ENCODE data around the gene DTNA. TPM values are rescaled to one million over a fixed set of nuclear protein-coding genes. Genes with fewer than 3 reads are reported as not detected.

The DTNA gene
- total RNA-seq, 1 experiment from 2014 or later, result 9.0 TPM

DNA sequence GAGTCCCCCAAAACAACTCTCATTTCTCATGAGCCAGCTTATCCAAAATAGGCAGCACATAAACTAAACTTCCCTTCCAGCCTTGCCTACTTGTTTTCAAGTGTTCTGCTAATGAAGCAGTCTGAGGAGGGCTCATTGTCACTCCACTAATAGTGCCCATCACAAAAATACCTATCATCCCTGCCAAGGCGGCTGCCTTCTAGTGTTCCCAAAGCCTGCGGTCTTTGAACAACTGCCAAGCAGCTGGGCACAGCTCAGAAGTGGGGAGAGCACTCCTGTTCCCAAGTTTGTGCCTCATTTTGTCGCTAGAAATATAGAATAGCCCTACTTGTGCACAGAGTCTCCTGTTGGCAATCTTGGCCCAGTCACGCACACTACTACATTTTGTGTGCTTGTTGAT lies 50.3 kb downstream of the DTNA start:
- no TSS peak for BruUV-seq (replicated peaks)
- Mint-ChIP-seq H3K27me3 (ENCODE audit: unreplicated experiment) (no peaks in the 10 kb centered on the region), H3K36me3 (ENCODE audit: insufficient read depth, unreplicated experiment) (no peaks in the 10 kb centered on the region), H3K4me3 (ENCODE audit: low read depth, unreplicated experiment) (no peak overlapping the region), H3K9me3 (ENCODE audit: low read depth, unreplicated experiment) (no peaks in the 10 kb centered on the region), H3K4me1 (ENCODE audit: low read depth, unreplicated experiment) (peaks cover 8% of the 10 kb centered on the region), H3K27ac (ENCODE audit: unreplicated experiment) (no peak overlapping the region)
- intact Hi-C loops (cut with micrococcal nuclease; ENCODE audit: unreplicated experiment), result no loop called here
- no peak for DNase-seq
- CTCF ChIA-PET, result no interaction called here
- no peak for TF ChIP-seq CTCF (IDR thresholded peaks at IDR 0.05; ENCODE audit: unreplicated experiment)

- Mint-ChIP-seq H3K27me3 (ENCODE audit: unreplicated experiment) (no peaks in the 10 kb centered on the region), H3K4me1 (ENCODE audit: low read depth, unreplicated experiment) (no peaks in the 10 kb centered on the region), H3K27ac (ENCODE audit: unreplicated experiment) (no peak overlapping the region), H3K36me3 (ENCODE audit: insufficient read depth, unreplicated experiment) (no peaks in the 10 kb centered on the region), H3K9me3 (ENCODE audit: low read depth, unreplicated experiment) (no peaks in the 10 kb centered on the region), H3K4me3 (ENCODE audit: low read depth, unreplicated experiment) (no peak overlapping the region)
- no peak for TF ChIP-seq CTCF (IDR thresholded peaks at IDR 0.05; ENCODE audit: unreplicated experiment)
- no peak for DNase-seq
- no TSS peak for BruUV-seq (replicated peaks)
- intact Hi-C loops (cut with micrococcal nuclease; ENCODE audit: unreplicated experiment), result no loop called here
- CTCF ChIA-PET, result interaction anchor here (0.5 to 1.2 kb wide), 3 partner anchors 8 to 103 kb away, joined by 3 read pairs; no protein-coding TSS in a partner anchor
Observed at GRCh38 chr18:34764451-34764850, 54.4 kb downstream of the DTNA start.

DNA sequence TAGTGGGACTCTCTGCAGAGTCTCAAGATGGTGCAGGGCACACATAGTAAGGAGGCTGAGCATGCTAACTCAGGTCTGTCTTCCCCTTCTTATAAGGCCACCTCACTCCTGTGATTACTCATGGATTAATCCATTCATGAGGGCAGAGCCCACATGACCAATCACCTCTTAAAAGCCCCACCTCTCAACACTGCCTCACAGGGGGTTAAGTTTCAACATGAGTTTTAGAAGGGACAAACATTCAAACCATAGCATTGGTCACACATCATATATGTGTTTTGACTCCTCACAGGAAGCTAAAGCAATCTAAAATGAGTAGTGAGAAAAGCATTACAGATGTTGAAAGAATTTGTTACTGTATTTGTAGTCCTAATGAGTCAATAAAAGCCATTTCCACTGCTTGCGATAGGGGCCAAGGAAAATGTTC lies 57.5 kb downstream of the DTNA start:
- Mint-ChIP-seq H3K27me3 (ENCODE audit: unreplicated experiment) (no peaks in the 10 kb centered on the region), H3K9me3 (ENCODE audit: low read depth, unreplicated experiment) (no peaks in the 10 kb centered on the region), H3K36me3 (ENCODE audit: insufficient read depth, unreplicated experiment) (no peaks in the 10 kb centered on the region), H3K4me1 (ENCODE audit: low read depth, unreplicated experiment) (no peaks in the 10 kb centered on the region), H3K27ac (ENCODE audit: unreplicated experiment) (no peak overlapping the region), H3K4me3 (ENCODE audit: low read depth, unreplicated experiment) (no peak overlapping the region)
- intact Hi-C loops (cut with micrococcal nuclease; ENCODE audit: unreplicated experiment), result no loop called here
- no peak for TF ChIP-seq CTCF (IDR thresholded peaks at IDR 0.05; ENCODE audit: unreplicated experiment)
- DNase-seq, result no peak
- CTCF ChIA-PET, result no interaction called here
- BruUV-seq (replicated peaks), result no TSS peak

DNA sequence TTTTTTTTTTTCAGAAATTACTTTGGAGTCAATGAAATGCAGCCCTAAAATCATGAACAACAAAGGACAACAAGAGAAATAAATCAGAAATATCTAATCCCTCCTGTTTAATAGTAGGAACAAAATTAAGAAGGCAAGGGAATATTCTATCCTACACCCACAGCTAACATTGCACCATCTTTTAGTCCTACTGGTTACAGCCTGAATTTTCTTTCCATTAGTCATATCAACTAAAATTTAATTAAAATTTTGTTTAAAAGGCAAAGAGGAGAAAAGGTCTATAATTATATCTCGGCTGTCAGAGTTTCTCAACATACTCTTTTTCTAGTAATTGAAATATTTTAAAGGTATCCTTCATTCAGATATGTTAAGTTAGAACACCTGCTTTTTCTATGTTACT lies 61.9 kb downstream of the DTNA start:
- H3K4me3 Mint-ChIP-seq (ENCODE audit: low read depth, unreplicated experiment), result no peak overlapping the region
- no peak for TF ChIP-seq CTCF (IDR thresholded peaks at IDR 0.05; ENCODE audit: unreplicated experiment)
- no peaks in the 10 kb centered on the region for H3K9me3 Mint-ChIP-seq (ENCODE audit: low read depth, unreplicated experiment)
- intact Hi-C loops (cut with micrococcal nuclease; ENCODE audit: unreplicated experiment), result no loop called here
- H3K27ac Mint-ChIP-seq (ENCODE audit: unreplicated experiment), result no peak overlapping the region
- DNase-seq, result no peak
- CTCF ChIA-PET, result interaction anchor here (1.1 kb wide), 1 partner anchor 8 kb away, joined by 3 read pairs; no protein-coding TSS in a partner anchor
- no peaks in the 10 kb centered on the region for H3K27me3 Mint-ChIP-seq (ENCODE audit: unreplicated experiment)
- no TSS peak for BruUV-seq (replicated peaks)
- H3K4me1 Mint-ChIP-seq (ENCODE audit: low read depth, unreplicated experiment), result peaks cover 6% of the 10 kb centered on the region
- H3K36me3 Mint-ChIP-seq (ENCODE audit: insufficient read depth, unreplicated experiment), result no peaks in the 10 kb centered on the region
